Measurements from ENCODE around the gene PRKN.

DNA sequence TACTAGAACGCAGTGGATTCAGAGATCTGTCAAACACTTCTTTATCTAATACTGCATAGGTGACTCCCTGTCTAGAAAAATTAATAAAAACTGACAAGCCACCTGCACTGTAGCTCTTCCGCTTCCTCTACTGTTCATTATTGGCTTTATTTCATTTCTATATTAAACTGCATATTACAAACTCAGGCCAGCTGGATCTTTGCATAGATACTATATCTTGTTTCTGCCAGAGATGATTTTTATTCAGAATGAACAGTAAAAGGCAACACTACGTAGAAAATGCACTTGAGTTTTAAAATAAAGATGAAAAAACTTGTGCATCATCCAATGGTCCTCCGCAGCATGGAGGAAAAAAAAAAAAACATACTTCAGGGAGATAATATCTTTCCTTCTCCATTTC, 508.3 kb downstream of the PRKN start:
- TF ChIP-seq, protein P1, sequence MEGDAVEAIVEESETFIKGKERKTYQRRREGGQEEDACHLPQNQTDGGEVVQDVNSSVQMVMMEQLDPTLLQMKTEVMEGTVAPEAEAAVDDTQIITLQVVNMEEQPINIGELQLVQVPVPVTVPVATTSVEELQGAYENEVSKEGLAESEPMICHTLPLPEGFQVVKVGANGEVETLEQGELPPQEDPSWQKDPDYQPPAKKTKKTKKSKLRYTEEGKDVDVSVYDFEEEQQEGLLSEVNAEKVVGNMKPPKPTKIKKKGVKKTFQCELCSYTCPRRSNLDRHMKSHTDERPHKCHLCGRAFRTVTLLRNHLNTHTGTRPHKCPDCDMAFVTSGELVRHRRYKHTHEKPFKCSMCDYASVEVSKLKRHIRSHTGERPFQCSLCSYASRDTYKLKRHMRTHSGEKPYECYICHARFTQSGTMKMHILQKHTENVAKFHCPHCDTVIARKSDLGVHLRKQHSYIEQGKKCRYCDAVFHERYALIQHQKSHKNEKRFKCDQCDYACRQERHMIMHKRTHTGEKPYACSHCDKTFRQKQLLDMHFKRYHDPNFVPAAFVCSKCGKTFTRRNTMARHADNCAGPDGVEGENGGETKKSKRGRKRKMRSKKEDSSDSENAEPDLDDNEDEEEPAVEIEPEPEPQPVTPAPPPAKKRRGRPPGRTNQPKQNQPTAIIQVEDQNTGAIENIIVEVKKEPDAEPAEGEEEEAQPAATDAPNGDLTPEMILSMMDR (conservative IDR thresholded peaks at IDR 0.05; ENCODE audit: low read depth in 2 of 2), result no peak
- TF ChIP-seq EZH2phosphoT487 (IDR thresholded peaks at IDR 0.05; ENCODE audit: unreplicated experiment) (no peak), POLR2AphosphoS5 (IDR thresholded peaks at IDR 0.05; ENCODE audit: low read depth) (no peak), STAT1 (IDR thresholded peaks at IDR 0.05; ENCODE audit: unreplicated experiment) (no peak), EZH2 (IDR thresholded peaks at IDR 0.05; ENCODE audit: low read depth, unreplicated experiment) (no peak), CREB1 (CRISPR knock-in tag; IDR thresholded peaks at IDR 0.05; ENCODE audit: low read depth) (no peak), ZNF331 (CRISPR knock-in tag; IDR thresholded peaks at IDR 0.05; ENCODE audit: low read depth) (no peak), NANOG (IDR thresholded peaks at IDR 0.05; ENCODE audit: borderline replicate concordance) (no peak), JUNB (IDR thresholded peaks at IDR 0.05; ENCODE audit: unreplicated experiment) (no peak)
- TF ChIP-seq, protein P2, sequence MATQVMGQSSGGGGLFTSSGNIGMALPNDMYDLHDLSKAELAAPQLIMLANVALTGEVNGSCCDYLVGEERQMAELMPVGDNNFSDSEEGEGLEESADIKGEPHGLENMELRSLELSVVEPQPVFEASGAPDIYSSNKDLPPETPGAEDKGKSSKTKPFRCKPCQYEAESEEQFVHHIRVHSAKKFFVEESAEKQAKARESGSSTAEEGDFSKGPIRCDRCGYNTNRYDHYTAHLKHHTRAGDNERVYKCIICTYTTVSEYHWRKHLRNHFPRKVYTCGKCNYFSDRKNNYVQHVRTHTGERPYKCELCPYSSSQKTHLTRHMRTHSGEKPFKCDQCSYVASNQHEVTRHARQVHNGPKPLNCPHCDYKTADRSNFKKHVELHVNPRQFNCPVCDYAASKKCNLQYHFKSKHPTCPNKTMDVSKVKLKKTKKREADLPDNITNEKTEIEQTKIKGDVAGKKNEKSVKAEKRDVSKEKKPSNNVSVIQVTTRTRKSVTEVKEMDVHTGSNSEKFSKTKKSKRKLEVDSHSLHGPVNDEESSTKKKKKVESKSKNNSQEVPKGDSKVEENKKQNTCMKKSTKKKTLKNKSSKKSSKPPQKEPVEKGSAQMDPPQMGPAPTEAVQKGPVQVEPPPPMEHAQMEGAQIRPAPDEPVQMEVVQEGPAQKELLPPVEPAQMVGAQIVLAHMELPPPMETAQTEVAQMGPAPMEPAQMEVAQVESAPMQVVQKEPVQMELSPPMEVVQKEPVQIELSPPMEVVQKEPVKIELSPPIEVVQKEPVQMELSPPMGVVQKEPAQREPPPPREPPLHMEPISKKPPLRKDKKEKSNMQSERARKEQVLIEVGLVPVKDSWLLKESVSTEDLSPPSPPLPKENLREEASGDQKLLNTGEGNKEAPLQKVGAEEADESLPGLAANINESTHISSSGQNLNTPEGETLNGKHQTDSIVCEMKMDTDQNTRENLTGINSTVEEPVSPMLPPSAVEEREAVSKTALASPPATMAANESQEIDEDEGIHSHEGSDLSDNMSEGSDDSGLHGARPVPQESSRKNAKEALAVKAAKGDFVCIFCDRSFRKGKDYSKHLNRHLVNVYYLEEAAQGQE (IDR thresholded peaks at IDR 0.05; ENCODE audit: unreplicated experiment), result no peak
- TF ChIP-seq, protein P3, sequence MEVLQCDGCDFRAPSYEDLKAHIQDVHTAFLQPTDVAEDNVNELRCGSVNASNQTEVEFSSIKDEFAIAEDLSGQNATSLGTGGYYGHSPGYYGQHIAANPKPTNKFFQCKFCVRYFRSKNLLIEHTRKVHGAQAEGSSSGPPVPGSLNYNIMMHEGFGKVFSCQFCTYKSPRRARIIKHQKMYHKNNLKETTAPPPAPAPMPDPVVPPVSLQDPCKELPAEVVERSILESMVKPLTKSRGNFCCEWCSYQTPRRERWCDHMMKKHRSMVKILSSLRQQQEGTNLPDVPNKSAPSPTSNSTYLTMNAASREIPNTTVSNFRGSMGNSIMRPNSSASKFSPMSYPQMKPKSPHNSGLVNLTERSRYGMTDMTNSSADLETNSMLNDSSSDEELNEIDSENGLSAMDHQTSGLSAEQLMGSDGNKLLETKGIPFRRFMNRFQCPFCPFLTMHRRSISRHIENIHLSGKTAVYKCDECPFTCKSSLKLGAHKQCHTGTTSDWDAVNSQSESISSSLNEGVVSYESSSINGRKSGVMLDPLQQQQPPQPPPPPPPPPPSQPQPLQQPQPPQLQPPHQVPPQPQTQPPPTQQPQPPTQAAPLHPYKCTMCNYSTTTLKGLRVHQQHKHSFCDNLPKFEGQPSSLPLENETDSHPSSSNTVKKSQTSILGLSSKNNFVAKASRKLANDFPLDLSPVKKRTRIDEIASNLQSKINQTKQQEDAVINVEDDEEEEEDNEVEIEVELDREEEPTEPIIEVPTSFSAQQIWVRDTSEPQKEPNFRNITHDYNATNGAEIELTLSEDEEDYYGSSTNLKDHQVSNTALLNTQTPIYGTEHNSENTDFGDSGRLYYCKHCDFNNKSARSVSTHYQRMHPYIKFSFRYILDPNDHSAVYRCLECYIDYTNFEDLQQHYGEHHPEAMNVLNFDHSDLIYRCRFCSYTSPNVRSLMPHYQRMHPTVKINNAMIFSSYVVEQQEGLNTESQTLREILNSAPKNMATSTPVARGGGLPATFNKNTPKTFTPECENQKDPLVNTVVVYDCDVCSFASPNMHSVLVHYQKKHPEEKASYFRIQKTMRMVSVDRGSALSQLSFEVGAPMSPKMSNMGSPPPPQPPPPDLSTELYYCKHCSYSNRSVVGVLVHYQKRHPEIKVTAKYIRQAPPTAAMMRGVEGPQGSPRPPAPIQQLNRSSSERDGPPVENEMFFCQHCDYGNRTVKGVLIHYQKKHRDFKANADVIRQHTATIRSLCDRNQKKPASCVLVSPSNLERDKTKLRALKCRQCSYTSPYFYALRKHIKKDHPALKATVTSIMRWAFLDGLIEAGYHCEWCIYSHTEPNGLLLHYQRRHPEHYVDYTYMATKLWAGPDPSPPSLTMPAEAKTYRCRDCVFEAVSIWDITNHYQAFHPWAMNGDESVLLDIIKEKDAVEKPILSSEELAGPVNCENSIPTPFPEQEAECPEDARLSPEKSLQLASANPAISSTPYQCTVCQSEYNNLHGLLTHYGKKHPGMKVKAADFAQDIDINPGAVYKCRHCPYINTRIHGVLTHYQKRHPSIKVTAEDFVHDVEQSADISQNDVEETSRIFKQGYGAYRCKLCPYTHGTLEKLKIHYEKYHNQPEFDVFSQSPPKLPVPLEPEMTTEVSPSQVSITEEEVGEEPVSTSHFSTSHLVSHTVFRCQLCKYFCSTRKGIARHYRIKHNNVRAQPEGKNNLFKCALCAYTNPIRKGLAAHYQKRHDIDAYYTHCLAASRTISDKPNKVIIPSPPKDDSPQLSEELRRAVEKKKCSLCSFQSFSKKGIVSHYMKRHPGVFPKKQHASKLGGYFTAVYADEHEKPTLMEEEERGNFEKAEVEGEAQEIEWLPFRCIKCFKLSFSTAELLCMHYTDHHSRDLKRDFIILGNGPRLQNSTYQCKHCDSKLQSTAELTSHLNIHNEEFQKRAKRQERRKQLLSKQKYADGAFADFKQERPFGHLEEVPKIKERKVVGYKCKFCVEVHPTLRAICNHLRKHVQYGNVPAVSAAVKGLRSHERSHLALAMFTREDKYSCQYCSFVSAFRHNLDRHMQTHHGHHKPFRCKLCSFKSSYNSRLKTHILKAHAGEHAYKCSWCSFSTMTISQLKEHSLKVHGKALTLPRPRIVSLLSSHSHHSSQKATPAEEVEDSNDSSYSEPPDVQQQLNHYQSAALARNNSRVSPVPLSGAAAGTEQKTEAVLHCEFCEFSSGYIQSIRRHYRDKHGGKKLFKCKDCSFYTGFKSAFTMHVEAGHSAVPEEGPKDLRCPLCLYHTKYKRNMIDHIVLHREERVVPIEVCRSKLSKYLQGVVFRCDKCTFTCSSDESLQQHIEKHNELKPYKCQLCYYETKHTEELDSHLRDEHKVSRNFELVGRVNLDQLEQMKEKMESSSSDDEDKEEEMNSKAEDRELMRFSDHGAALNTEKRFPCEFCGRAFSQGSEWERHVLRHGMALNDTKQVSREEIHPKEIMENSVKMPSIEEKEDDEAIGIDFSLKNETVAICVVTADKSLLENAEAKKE (CRISPR knock-in tag; IDR thresholded peaks at IDR 0.05), result no peak

All from GM23338 (cell line).